GM12873 (cell line): ENCODE data around the gene HPN.

ENCODE experiments used
- TF ChIP-seq, protein P1 (sequence below): IDR thresholded peaks from 2 replicates; pipeline ENCODE4 v1.5.1; 2012; ENCODE audit warnings: low read depth, mild to moderate bottlenecking, moderate library complexity, low read length, control low read depth; ENCODE audit not compliant: insufficient read depth; ENCODE audit errors: missing control alignments

HPN gene

DNA sequence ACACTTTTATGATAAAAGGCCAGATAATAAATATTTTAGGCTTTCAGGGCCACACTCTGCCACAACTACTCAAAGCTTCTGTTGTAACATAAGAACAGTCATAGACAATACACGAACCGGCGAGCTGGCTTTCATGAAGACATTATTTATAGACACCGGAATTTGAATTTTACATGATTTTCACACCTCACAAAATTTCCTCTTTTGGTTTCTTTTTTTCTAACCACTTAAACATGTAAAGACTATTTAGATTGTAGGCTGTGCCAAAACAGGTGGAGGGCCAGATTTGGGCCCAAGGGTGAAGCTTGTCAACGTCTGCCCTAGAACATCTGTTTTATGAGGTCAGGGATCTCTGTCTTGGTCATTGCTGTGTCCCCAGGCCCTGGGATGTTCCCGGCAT lies 44.4 kb downstream of the HPN start:
- TF ChIP-seq, protein P1, sequence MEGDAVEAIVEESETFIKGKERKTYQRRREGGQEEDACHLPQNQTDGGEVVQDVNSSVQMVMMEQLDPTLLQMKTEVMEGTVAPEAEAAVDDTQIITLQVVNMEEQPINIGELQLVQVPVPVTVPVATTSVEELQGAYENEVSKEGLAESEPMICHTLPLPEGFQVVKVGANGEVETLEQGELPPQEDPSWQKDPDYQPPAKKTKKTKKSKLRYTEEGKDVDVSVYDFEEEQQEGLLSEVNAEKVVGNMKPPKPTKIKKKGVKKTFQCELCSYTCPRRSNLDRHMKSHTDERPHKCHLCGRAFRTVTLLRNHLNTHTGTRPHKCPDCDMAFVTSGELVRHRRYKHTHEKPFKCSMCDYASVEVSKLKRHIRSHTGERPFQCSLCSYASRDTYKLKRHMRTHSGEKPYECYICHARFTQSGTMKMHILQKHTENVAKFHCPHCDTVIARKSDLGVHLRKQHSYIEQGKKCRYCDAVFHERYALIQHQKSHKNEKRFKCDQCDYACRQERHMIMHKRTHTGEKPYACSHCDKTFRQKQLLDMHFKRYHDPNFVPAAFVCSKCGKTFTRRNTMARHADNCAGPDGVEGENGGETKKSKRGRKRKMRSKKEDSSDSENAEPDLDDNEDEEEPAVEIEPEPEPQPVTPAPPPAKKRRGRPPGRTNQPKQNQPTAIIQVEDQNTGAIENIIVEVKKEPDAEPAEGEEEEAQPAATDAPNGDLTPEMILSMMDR, result no peak

DNA sequence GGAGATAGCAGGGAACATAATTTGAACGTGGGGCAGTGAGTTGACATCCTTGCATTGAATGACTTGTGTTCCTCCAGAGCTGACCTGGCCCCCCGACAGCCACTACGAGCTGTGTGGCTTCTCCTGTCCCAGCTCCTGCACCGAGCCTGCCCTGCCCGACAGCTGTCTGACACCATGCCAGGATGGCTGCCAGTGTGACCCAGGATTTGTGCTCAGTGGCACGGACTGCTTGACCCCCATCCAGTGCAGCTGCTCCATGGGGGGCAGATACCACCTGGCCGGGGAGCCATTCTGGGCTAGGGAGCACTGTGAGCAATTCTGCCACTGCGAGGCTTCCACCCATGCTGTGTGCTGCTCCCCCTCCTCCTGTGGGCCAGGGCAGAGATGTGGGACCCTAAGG lies 44.9 kb downstream of the HPN start:
- TF ChIP-seq, protein P1, result no peak

DNA sequence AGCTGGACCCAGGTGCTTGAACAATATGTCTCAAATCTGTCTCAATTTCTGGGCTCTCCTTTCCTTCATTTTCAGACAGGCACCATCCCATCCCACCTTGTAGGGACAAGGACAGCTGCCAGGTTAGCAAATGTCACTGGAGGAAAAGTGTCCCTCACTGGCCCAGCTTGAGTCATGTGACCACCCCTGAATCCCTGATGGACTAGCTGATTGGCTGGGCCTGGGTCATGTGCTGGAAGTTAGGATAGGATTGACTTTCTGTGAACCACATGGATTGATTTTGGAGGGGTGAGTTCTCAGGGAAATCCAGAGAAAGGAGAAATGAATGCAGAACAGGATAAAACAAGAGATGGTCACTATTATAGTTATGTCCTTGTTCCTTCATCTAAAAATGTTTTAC lies 45.9 kb downstream of the HPN start:
- TF ChIP-seq, protein P1, result no peak

DNA sequence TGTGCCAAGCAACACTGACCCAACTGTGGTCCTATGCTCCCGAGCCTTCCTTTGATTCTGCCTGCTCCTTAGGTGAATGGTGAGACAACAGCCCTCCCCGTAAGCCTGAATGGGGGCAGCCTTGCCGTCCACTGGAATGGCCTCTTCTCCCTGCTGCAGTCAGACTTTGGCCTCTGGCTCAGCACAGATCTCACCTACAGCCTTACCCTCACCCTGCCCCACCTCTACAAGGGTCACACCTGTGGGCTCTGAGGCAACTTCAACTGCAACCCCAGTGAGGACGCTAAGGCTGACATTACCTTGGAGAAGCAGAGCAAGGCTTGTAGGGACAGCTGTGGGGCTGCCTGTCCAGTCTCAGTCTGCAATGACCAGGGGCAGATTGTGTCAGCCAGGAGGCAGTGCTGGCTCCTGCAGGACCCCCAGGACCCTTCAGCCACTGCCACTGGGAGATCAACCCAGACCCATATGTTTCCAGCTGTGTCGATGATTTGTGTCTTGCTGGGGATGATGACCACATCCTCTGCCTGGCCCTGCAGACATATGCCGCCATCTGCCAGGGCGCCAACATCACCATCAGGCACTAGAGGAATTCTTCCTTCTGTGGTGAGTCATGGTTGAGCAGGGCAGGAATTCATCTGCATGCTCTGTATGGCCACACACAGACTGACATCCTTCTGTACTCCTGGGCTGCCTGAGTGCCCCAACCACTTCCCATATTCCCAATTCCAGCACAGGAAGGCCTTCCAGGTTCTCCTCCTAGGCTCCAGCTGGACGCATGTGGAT lies 46.8 kb downstream of the HPN start:
- TF ChIP-seq, protein P1, result no peak

DNA sequence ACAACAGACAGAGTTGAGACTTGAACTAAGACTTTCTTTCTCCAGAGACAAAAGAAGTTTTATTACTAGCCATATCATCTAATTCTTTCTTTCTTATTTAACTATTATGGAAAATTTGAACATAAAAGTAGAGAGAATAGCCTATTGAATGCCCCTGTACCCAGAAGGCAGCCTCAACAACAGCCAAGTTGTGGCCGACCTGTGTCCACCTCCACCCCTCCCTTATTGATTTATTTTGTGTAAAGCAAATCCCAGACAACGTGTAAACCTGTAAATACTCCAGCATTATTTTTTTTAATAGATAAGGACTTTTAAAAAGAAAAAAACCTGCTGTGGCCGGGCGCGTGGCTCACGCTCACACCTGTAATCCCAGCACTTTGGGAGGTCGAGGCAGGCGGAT lies 48.0 kb downstream of the HPN start:
- TF ChIP-seq, protein P1, result no peak

DNA sequence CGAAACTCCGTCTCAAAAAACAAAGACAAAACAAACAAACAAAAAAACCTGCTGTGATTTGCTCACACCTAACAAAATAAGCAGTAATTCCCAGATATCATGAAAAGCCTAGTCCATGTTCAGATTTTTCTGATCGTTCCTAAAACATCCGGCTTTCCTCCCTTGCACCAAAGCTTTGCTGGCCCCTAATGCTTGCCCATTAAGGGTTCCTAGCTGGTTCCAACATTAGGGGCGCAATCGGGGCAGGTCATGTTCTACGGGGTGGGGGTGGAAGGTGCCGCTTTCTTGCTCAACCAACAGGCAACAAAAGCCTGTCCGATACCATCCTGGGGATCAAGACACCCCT lies 48.6 kb downstream of the HPN start:
- TF ChIP-seq, protein P1, result no peak

DNA sequence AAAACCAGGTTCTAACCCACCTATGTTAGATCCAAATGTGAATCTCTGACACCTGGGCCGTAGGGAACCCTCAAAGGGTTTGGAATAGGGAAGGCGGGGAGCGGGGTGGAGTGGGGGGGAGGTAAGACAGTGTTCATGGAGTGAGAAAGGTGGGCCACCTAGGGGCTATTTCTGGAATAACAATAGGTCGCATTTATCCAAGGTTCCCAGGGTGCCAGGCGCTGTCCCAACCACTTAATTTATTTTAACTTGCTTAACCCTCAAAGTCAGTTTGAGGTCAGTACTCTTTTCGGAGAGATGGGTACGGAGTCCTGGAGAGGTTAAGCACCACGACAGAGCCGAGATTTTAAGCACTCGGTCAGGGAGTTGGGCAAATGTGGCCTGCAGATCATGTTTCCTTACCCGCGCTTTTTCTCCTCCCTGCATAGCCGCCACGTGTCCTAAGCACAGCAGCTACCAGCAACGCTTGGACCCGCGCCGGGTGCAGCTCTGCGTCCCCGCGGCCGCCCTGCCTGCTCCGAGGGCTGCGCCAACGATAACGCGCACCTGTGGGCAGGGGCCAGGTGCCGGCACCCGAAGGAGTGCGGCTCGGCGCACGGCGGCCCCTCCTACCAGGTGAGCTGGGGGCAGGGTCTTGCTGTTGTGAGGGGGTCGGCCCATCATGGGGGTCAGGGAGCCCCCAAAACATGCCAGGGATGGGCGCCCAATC lies 49.1 kb downstream of the HPN start:
- TF ChIP-seq, protein P1, result peak; percentile 65
